Measurements from ENCODE around the gene EIF4E2.

EIF4E2 gene

GRCh38 chr2:232539298-232540231, 10.9 kb upstream of the EIF4E2 start, which contains the start of gene CHRNG:
TSS of gene CHRNG (plus strand) at chr2:232539692. CDS start at chr2:232539748, 56 bp downstream.
- no peak within 1 kb of the TSS for H3K4me2 ChIP-seq (ENCODE audit: low read length)
- H4K20me1 ChIP-seq (ENCODE audit: insufficient read depth, low read length), result no peaks in the 10 kb centered on the region
- H3K27me3 ChIP-seq (ENCODE audit: insufficient read depth, low read length), result peaks cover 5% of the 10 kb centered on the region; the same call in 1 of the 2 replicates
- TF ChIP-seq EZH2 (IDR thresholded peaks at IDR 0.05; ENCODE audit: borderline replicate concordance, low read length), result no peak
- TF ChIP-seq CTCF (IDR thresholded peaks at IDR 0.05; ENCODE audit: low read length), result no peak
- H3K4me3 ChIP-seq (ENCODE audit: low read depth, low read length, poor library complexity, severe bottlenecking), result no peak within 1 kb of the TSS
- no peak within 1 kb of the TSS for H3K27ac ChIP-seq (ENCODE audit: low read depth, low read length, poor library complexity, severe bottlenecking)
- H3F3A ChIP-seq (ENCODE audit: insufficient read depth, low read length), result no peaks in the 10 kb centered on the region
- H3K9me2 ChIP-seq (ENCODE audit: low read depth, low read length), result no peaks in the 10 kb centered on the region
- H3K79me2 ChIP-seq (ENCODE audit: insufficient read depth, low read length), result no peaks in the 10 kb centered on the region
- no peak within 1 kb of the TSS for H3K9ac ChIP-seq (ENCODE audit: low read length)
- H3K36me3 ChIP-seq (ENCODE audit: insufficient read depth, low read length), result peaks cover 11% of the 10 kb centered on the region
- no peaks in the 10 kb centered on the region for H3K9me3 ChIP-seq (ENCODE audit: low read length)
- H3K4me1 ChIP-seq (ENCODE audit: insufficient read depth, low read length, severe bottlenecking), result no peaks in the 10 kb centered on the region
- no peak within 1 kb of the TSS for H2AFZ ChIP-seq (ENCODE audit: low read length)

GRCh38 chr2:232540441-232541041, 9.9 kb upstream of the EIF4E2 start:
- Histone ChIP-seq H3K4me2 (ENCODE audit: low read length) (no peak overlapping the region), H3K9me2 (ENCODE audit: low read depth, low read length) (no peaks in the 10 kb centered on the region), H3K4me3 (ENCODE audit: low read depth, low read length, poor library complexity, severe bottlenecking) (no peak overlapping the region), H3K79me2 (ENCODE audit: insufficient read depth, low read length) (no peaks in the 10 kb centered on the region), H4K20me1 (ENCODE audit: insufficient read depth, low read length) (no peaks in the 10 kb centered on the region), H3K4me1 (ENCODE audit: insufficient read depth, low read length, severe bottlenecking) (no peaks in the 10 kb centered on the region), H3F3A (ENCODE audit: insufficient read depth, low read length) (no peaks in the 10 kb centered on the region), H3K9ac (ENCODE audit: low read length) (no peak overlapping the region), H3K36me3 (ENCODE audit: insufficient read depth, low read length) (peaks cover 13% of the 10 kb centered on the region), H2AFZ (ENCODE audit: low read length) (no peak overlapping the region), H3K27me3 (ENCODE audit: insufficient read depth, low read length) (peaks cover 5% of the 10 kb centered on the region; the same call in 1 of the 2 replicates), H3K27ac (ENCODE audit: low read depth, low read length, poor library complexity, severe bottlenecking) (no peak overlapping the region), H3K9me3 (ENCODE audit: low read length) (no peaks in the 10 kb centered on the region)
- TF ChIP-seq CTCF (IDR thresholded peaks at IDR 0.05; ENCODE audit: low read length), result no peak
- TF ChIP-seq EZH2 (IDR thresholded peaks at IDR 0.05; ENCODE audit: borderline replicate concordance, low read length), result no peak

GRCh38 chr2:232541195-232541960, 9.1 kb upstream of the EIF4E2 start:
- H3K27ac ChIP-seq (ENCODE audit: low read depth, low read length, poor library complexity, severe bottlenecking), result no peak overlapping the region

More at GRCh38 chr2:232541195-232541960, 9.1 kb upstream of the EIF4E2 start:
- Histone ChIP-seq H3K79me2 (ENCODE audit: insufficient read depth, low read length) (no peaks in the 10 kb centered on the region), H3K4me1 (ENCODE audit: insufficient read depth, low read length, severe bottlenecking) (no peaks in the 10 kb centered on the region), H4K20me1 (ENCODE audit: insufficient read depth, low read length) (no peaks in the 10 kb centered on the region), H3K4me3 (ENCODE audit: low read depth, low read length, poor library complexity, severe bottlenecking) (no peak overlapping the region), H3K36me3 (ENCODE audit: insufficient read depth, low read length) (peaks cover 21% of the 10 kb centered on the region), H3K4me2 (ENCODE audit: low read length) (no peak overlapping the region), H3K9me3 (ENCODE audit: low read length) (no peaks in the 10 kb centered on the region), H3F3A (ENCODE audit: insufficient read depth, low read length) (no peaks in the 10 kb centered on the region), H2AFZ (ENCODE audit: low read length) (no peak overlapping the region), H3K27me3 (ENCODE audit: insufficient read depth, low read length) (no peaks in the 10 kb centered on the region), H3K9me2 (ENCODE audit: low read depth, low read length) (no peaks in the 10 kb centered on the region), H3K9ac (ENCODE audit: low read length) (no peak overlapping the region)
- TF ChIP-seq EZH2 (IDR thresholded peaks at IDR 0.05; ENCODE audit: borderline replicate concordance, low read length) (no peak), CTCF (IDR thresholded peaks at IDR 0.05; ENCODE audit: low read length) (no peak)

Measured in OCI-LY1 (cell line).